HG03442 (cell line): ENCODE data around the gene HEATR1.

ENCODE experiments used
- ATAC-seq: cut with Tn5 transposase; IDR thresholded peaks from one replicate; pipeline ENCODE4 v1.9.1; 2021; ENCODE audit warnings: mild to moderate bottlenecking, moderate library complexity; ENCODE audit not compliant: unreplicated experiment

HEATR1 gene

GRCh38 chr1:236541710-236542109, 62.6 kb downstream of the HEATR1 start:
- ATAC-seq = no peak

DNA sequence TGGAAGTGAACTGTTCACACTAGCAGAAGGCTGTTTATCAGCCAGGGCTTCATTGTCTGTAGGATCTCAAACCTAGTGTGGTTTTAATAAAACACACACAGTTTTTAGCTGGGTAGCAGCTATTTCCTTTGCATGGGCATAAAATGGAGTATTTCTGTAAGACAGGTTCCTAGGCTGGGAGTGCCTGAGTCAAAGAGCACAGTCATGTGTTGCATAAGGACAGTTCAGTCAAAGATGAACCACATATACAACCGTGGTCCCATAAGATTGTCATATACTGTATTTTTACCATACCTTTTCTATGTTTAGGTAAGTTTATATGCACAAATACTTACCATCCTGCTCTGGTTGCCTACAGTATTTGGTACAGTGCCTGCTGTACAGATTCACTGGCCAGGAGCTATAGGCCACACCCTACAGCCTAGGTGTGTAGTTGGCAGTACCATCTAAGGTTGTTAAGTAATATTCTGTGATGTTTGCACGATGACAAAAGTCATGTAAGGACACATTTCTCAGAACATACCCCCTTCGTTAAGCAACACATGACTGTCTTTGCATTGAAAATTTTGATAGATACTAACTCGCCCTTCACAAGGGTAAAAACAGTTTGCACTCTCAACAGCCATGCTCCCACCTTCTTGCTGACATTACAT, 63.4 kb downstream of the HEATR1 start:
- no peak for ATAC-seq

GRCh38 chr1:236536540-236536939, 67.8 kb downstream of the HEATR1 start:
- ATAC-seq = no peak

- ATAC-seq = no peak
These were observed 68.6 kb downstream of the HEATR1 start for GRCh38 chr1:236535662-236536161.

- no peak for ATAC-seq
These were observed 69.1 kb downstream of the HEATR1 start for GRCh38 chr1:236535190-236535589.

GRCh38 chr1:236534151-236534651, 70.1 kb downstream of the HEATR1 start:
- ATAC-seq = no peak

- no peak for ATAC-seq
These were observed 71.5 kb downstream of the HEATR1 start for GRCh38 chr1:236532850-236533249.

DNA sequence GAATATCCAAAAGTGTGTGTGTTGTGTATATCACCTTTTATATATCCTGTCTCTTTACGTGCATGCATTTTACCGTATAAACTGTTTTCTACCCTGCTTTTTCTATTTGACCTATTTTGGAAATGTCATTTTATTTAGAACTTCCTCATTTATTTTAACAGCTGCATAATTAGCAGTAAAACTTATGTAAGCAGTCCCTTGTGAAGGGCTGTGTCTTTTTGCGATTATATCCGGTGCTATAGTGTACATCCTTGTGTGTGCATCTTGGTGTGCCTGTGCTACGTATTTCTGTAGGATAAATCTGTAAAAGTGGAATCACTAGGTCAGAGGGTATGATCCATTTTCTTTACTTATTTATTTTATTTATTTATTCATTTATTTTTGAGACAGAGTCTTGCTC, 73.4 kb downstream of the HEATR1 start:
- ATAC-seq = no peak

GRCh38 chr1:236530286-236530685, 74.0 kb downstream of the HEATR1 start:
- no peak for ATAC-seq

GRCh38 chr1:236526079-236526478, 78.2 kb downstream of the HEATR1 start:
- no peak for ATAC-seq

GRCh38 chr1:236524895-236525184, 79.5 kb downstream of the HEATR1 start:
- no peak for ATAC-seq

DNA sequence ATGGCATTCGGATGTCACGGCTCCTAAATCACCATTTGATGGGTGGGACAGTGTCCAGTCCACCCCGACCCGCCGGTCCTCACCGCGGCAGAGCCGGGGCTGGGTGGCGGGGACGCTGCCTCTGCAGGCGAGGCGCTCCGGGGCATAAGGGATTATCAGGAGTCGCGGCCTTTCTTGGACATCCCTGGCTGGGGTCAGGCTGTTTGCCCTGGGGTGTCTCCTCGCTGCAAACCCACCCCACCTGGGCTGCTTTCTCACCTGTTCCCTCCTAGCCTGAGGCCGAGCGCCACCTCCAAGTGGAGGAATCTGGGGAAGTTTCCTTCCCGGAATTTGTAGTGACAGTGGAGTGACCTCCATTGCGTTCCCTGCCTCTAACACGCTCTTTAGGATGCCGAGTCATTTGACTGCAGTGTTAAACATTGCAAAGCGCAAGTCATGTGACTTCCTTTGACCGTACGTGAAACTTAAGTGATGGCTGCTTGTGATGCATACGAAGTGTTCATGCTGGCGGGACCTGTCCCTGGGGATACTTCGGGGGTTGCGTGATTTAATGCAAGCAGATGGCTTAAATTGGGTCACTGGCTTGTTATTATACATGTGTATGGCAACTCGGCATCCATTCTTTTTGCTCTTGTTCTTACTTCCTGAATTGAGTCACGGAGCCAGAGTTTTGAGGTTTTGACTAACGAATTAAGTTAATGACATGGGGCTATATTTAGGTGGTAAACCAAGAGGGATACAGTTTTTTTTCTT, 80.0 kb downstream of the HEATR1 start:
- peak; percentile 91 for ATAC-seq

DNA sequence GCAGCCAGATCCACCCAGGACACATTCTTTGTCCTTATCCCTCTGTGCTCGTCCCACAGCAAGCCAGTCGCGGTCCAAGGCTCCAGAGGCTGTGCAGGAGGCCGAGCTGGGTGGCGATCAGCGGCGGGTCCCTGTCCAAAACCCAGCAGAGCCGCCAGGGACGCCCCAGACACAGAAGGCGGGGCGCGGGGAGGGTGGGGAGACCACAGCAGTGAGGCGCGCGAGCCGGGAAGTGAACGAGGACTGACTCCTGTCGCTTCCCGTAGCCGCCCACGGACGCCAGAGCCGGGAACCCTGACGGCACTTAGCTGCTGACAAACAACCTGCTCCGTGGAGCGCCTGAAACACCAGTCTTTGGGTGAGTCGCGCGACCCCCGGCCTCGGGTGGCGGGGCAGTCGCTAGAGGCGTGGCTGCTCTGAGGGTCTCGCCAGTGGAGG, 80.6 kb downstream of the HEATR1 start, which contains the start of gene LGALS8:
Gene LGALS8 (plus strand): TSS at position 279 of the 438 bp plus-strand sequence. CDS start 2,089 bp downstream, outside the sequence.
- peak; percentile 63 for ATAC-seq

DNA sequence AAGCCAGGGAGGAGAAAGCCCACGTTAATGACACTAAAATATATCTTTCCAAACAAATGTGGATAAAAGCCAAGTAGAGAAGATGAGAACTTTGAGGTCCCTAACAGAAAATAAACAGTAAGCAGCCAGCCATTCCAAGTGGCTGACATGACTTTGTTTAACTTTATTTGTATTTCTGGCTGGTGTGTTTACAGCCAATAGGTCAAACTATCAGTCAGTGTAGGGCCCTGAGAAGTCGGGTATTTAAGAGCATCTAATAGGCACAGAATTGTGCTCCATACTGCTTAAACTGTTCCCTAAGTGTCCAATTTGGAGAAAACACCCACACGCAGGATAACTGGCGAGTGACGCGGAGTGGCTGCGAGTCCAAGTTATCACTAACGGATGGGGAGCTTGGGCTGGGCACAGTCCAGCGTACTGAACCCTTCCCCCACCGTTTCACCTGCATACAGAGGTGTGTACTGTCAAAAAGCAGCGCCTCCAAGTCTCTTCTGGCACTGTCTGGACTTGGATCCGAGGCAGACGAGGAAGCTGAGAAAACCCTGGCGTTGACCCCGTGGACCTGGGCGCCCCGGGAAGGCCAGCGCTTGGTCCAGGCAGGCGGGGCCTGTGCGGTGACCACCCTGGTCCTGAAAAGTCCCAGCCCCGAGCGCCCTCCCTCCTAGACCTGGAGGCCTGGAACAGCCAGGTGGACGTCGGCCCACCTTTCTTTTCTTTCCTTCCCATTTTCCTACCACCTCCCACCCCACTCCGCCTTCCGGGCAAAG, 81.2 kb downstream of the HEATR1 start:
- no peak for ATAC-seq

DNA sequence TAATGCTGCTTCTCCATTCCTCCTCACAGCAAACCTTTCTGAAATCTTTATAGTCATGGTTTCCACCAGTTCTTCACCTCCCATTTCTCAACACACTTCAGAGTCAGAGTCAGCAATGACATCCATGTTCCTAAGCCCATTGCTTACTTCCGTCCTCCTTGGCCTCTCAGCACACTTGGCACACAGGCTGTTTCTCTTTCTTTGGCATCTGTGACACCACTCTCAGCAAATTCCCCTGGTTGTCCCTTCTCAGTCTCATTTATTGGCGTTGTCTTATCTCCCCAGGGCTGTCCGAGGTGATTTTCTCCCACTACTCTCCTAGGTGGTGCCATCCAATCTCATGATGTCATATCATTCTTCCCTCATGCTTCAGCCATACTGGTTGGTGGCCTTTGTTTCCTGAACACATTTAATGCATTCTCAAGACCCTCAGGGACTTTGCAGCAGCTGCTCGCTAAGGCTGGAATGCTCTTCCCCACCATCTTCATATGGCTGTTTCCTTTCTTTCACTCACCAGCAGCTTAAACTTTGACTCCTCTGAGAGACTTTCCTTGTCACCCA, 83.8 kb downstream of the HEATR1 start:
- ATAC-seq = no peak

DNA sequence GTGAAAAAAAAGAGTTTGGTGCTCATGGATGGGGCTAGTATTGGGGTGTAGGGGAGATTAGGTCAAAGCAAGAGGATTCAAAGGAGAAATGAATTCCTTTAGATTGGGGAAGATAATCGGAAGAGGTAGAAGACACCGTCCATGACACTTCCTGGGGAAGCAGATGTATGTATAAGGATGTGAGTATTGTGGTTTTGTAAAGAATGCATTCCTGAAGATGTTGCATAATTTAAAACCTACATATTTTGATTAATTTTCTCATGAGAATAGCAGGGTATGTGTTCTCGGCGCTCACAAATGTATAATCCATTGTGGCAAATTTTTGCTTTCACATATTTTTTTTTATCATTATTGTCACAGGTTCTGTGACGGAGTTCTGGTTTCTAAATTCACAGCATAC, 86.0 kb downstream of the HEATR1 start:
- no peak for ATAC-seq

DNA sequence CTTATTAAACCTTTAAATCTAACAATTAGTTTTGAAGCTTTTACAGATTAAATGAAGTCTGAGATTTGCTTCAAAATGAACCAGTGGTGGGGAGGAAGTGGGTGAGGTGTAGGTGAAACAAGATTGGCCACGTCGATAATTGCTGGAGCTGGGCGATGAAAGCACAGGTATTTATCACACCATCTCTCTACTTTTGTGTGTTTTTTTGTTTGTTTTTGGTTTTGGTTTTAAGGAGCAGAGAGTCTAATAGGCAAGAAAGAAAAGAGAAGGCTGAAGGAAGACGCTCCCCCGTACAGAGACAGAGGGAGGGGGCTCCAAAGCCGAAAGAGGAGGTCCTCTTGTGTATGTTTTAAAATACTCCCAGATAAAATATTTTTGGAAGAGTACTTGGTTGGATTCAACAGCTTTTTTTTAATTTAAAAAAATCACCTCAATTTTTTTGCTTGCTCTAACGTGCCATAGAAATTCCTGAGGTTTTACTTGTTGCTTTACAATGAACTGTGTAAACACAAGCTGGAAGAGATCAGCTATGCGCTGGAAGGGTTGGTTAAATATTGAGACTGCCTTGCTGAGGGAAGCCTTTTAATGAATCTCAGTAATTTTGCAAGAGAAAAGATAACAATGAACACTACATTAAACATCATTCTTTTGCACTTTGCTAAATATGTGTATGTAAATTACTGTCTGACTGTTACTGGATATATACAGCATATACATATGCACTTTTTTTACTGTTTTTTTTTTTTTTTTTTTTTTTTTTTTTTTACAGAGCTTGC, 87.2 kb downstream of the HEATR1 start:
- ATAC-seq = no peak

DNA sequence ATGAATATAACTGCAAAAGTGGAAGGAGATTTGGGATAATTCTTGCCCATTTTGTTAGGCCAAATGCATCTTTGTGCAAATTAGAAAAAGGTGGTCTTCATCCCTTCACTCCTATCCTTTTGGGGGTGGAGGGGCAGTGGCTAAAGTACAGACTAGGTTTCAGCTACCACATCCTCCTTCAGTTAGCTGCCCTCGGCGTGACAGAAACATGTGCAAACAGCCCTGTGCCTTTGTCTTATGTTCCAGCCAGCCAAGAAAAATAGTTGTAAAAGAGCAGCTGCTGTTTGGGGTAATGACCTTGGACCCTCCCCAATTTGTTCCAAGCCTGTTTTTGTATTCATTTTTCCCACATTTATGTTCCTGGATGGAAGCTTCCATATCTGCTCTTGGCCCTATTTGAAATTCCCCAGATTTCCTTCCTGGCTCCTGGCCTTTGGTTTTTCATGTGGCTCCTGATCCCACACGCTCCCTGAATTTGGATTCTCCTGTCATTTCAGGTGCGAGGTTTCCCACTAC, 88.8 kb downstream of the HEATR1 start:
- ATAC-seq = no peak

GRCh38 chr1:236514703-236515442, 89.4 kb downstream of the HEATR1 start:
- ATAC-seq = no peak
